GM10847 (cell line): Measurements from ENCODE around the gene TXLNA.

ENCODE experiments used
- POLR2A ChIP-seq: IDR thresholded peaks from 2 replicates; pipeline ENCODE4 v1.6.1; 2011; ENCODE audit not compliant: insufficient read length; ENCODE audit errors: extremely low read depth

Gene TXLNA

GRCh38 chr1:32179443-32180185, at the start of gene TXLNA:
Gene TXLNA (plus strand): TSS chr1:32179675. CDS start chr1:32180346, 671 bp downstream.
- peak; percentile 84 for TF ChIP-seq POLR2A

GRCh38 chr1:32137111-32137510, 42.4 kb upstream of the TXLNA start:
- no peak for TF ChIP-seq POLR2A

- TF ChIP-seq POLR2A: no peak
Measured at GRCh38 chr1:32138965-32139364, 40.5 kb upstream of the TXLNA start.

GRCh38 chr1:32142446-32143301, 36.8 kb upstream of the TXLNA start:
- no peak for TF ChIP-seq POLR2A

- no peak for TF ChIP-seq POLR2A
Measured at GRCh38 chr1:32144033-32144432, 35.4 kb upstream of the TXLNA start.

GRCh38 chr1:32150847-32151246, 28.6 kb upstream of the TXLNA start:
- TF ChIP-seq POLR2A: no peak

GRCh38 chr1:32151319-32151787, 28.1 kb upstream of the TXLNA start:
- TF ChIP-seq POLR2A: no peak

GRCh38 chr1:32159189-32159588, 20.3 kb upstream of the TXLNA start:
- no peak for TF ChIP-seq POLR2A

GRCh38 chr1:32163405-32163804, 16.1 kb upstream of the TXLNA start:
- TF ChIP-seq POLR2A: no peak

GRCh38 chr1:32170991-32171390, 8.5 kb upstream of the TXLNA start:
- no peak for TF ChIP-seq POLR2A

GRCh38 chr1:32172621-32173245, 6.7 kb upstream of the TXLNA start:
- no peak for TF ChIP-seq POLR2A

- TF ChIP-seq POLR2A: no peak
Measured at GRCh38 chr1:32178380-32179192, 889 bp upstream of the TXLNA start.

GRCh38 chr1:32179193-32179442, 357 bp upstream of the TXLNA start:
- TF ChIP-seq POLR2A: no peak

- TF ChIP-seq POLR2A: no peak
Measured at GRCh38 chr1:32180186-32181060, 948 bp downstream of the TXLNA start.
